ENCODE measurements around the gene PHF8.

- no peak for TF ChIP-seq FOXP4 (CRISPR knock-in tag; IDR thresholded peaks at IDR 0.05)
- no peak for TF ChIP-seq E2F5 (CRISPR knock-in tag; IDR thresholded peaks at IDR 0.05)
- TF ChIP-seq ATF2 (CRISPR knock-in tag; IDR thresholded peaks at IDR 0.05; ENCODE audit: borderline replicate concordance, low read depth), result no peak
- no peak for TF ChIP-seq PRDM15 (CRISPR knock-in tag; IDR thresholded peaks at IDR 0.05)
- TF ChIP-seq CTCF (IDR thresholded peaks at IDR 0.05), result no peak
- TF ChIP-seq ZNF396 (CRISPR knock-in tag; IDR thresholded peaks at IDR 0.05; ENCODE audit: borderline replicate concordance), result no peak
- TF ChIP-seq TEAD4 (CRISPR knock-in tag; IDR thresholded peaks at IDR 0.05), result no peak
- no peak for TF ChIP-seq CREM (CRISPR knock-in tag; IDR thresholded peaks at IDR 0.05)
These were observed 13.9 kb downstream of the PHF8 start for GRCh38 chrX:54030329-54030728.

All from WTC11 (cell line).